Prostate gland (tissue), 1 donor: ENCODE results near the gene PRRT3.

Experiments
- POLR2A ChIP-seq: fragments of 450-650 bp; IDR thresholded peaks from one replicate; pipeline ENCODE4 v1.6.1; 2016; ENCODE audit warnings: antibody characterized with exemption, mild to moderate bottlenecking
- POLR2AphosphoS5 ChIP-seq: sonication (generic); formaldehyde crosslinking; IDR thresholded peaks from one replicate; pipeline ENCODE4 v1.6.1; 2017; ENCODE audit warnings: antibody characterized with exemption

- TF ChIP-seq POLR2A (no peak), POLR2AphosphoS5 (no peak)
Measured at GRCh38 chr3:9986230-9986725, 34.1 kb upstream of the PRRT3 start.
